Neural cell (in vitro differentiated cells): ENCODE results near the gene GNAI1. TPM values are rescaled to one million over a fixed set of nuclear protein-coding genes. Genes with fewer than 3 reads are reported as not detected.

Experiments
- H2AFZ ChIP-seq: fragments of 200-600, 300-800 bp; sonication (generic), shearing (Covaris generic); 2 replicates; pipeline ENCODE4 v1.6.0; 2014; ENCODE audit warnings: low read depth, mild to moderate bottlenecking, antibody characterized with exemption, low read length, moderate library complexity
- H3F3A ChIP-seq: fragments of 200-600 bp; shearing (Covaris generic); 2 replicates; pipeline ENCODE4 v1.6.1; 2016; ENCODE audit warnings: mild to moderate bottlenecking, moderate library complexity, mixed read lengths, antibody characterized with exemption, low read length; ENCODE audit not compliant: insufficient read depth, poor library complexity, severe bottlenecking
- H3K27ac ChIP-seq: fragments of 200-600, 300-800 bp; sonication (generic), shearing (Covaris generic); 2 replicates; pipeline ENCODE4 v1.5.1; 2014; ENCODE audit warnings: mild to moderate bottlenecking, low read length, moderate library complexity
- H3K27me3 ChIP-seq: fragments of 300-800, 200-600 bp; sonication (generic), shearing (Covaris generic); 2 replicates; pipeline ENCODE4 v1.6.0; 2014; ENCODE audit warnings: mild to moderate bottlenecking, low read depth, low read length, moderate library complexity; ENCODE audit not compliant: insufficient read depth
- H3K36me3 ChIP-seq: fragments of 300-800, 200-600 bp; sonication (generic), shearing (Covaris generic); 2 replicates; pipeline ENCODE4 v1.5.1; 2014; ENCODE audit warnings: mild to moderate bottlenecking, antibody characterized with exemption, low read length, moderate library complexity; ENCODE audit not compliant: insufficient read depth
- H3K4me2 ChIP-seq: fragments of 300-800, 200-600 bp; sonication (generic), shearing (Covaris generic); 2 replicates; pipeline ENCODE4 v1.6.0; 2014; ENCODE audit warnings: mild to moderate bottlenecking, low read length
- H3K4me3 ChIP-seq: fragments of 300-800, 200-600 bp; sonication (generic), shearing (Covaris generic); 2 replicates; pipeline ENCODE4 v1.5.1; 2014; ENCODE audit warnings: mild to moderate bottlenecking, low read length, moderate library complexity
- H3K79me2 ChIP-seq: fragments of 200-600 bp; shearing (Covaris generic); replicated peaks from 2 replicates; pipeline ENCODE4 v1.6.0; 2014; ENCODE audit warnings: mild to moderate bottlenecking, low read length, moderate library complexity; ENCODE audit not compliant: insufficient read depth
- H3K9ac ChIP-seq: fragments of 300-800, 200-600 bp; sonication (generic), shearing (Covaris generic); 2 replicates; pipeline ENCODE4 v1.6.1; 2016; ENCODE audit warnings: mild to moderate bottlenecking, low read length, mixed read lengths
- H3K9me2 ChIP-seq: fragments of 200-600 bp; shearing (Covaris generic); 2 replicates; pipeline ENCODE4 v1.6.1; 2016; ENCODE audit warnings: mild to moderate bottlenecking, low read length, mixed read lengths; ENCODE audit not compliant: insufficient read depth
- H3K9me3 ChIP-seq: fragments of 200-600, 300-800 bp; sonication (generic), shearing (Covaris generic); 2 replicates; pipeline ENCODE4 v1.6.1; 2016; ENCODE audit warnings: mild to moderate bottlenecking, mixed run types, low read length, moderate library complexity, mixed read lengths
- H4K20me1 ChIP-seq: fragments of 200-600 bp; shearing (Covaris generic); 2 replicates; pipeline ENCODE4 v1.6.1; 2016; ENCODE audit warnings: mild to moderate bottlenecking, mixed run types; ENCODE audit not compliant: insufficient read depth
- EP300 ChIP-seq: fragments of 450-650 bp; conservative IDR thresholded peaks from 2 replicates; pipeline ENCODE4 v1.6.1; 2014; ENCODE audit warnings: antibody characterized with exemption, mild to moderate bottlenecking, moderate library complexity; ENCODE audit not compliant: poor library complexity, severe bottlenecking
- EZH2 ChIP-seq: fragments of 200-600, 300-800 bp; shearing (Covaris generic), sonication (generic); IDR thresholded peaks from 2 replicates; pipeline ENCODE4 v1.6.1; 2014; ENCODE audit warnings: antibody characterized with exemption, low read length, borderline replicate concordance, mild to moderate bottlenecking; ENCODE audit not compliant: insufficient read depth, poor library complexity, severe bottlenecking
- MXI1 ChIP-seq: fragments of 450-650 bp; conservative IDR thresholded peaks from 2 replicates; pipeline ENCODE4 v1.6.1; 2014; ENCODE audit warnings: antibody characterized with exemption, mild to moderate bottlenecking; ENCODE audit not compliant: poor library complexity, severe bottlenecking
- POLR2AphosphoS5 ChIP-seq: IDR thresholded peaks from 2 replicates; pipeline ENCODE4 v1.6.1; 2012
- RAD21 ChIP-seq: fragments of 450-650 bp; conservative IDR thresholded peaks from 2 replicates; pipeline ENCODE4 v1.6.1; 2014; ENCODE audit warnings: antibody characterized with exemption, mild to moderate bottlenecking, moderate library complexity
- REST ChIP-seq: IDR thresholded peaks from 2 replicates; pipeline ENCODE4 v1.6.1; 2012; ENCODE audit warnings: borderline replicate concordance
- SMC3 ChIP-seq: fragments of 450-650 bp; conservative IDR thresholded peaks from 2 replicates; pipeline ENCODE4 v1.6.1; 2014; ENCODE audit warnings: antibody characterized with exemption, mild to moderate bottlenecking, moderate library complexity; ENCODE audit not compliant: poor library complexity
- TAF1 ChIP-seq: IDR thresholded peaks from 2 replicates; pipeline ENCODE4 v1.6.1; 2012; ENCODE audit warnings: low read depth
- polyA plus RNA-seq: library from polyadenylated mRNA; depleted of rRNA; stranded (reverse); fragments of >200 nt; gene quantifications from 2 replicates; pipeline ENCODE4 v1.2.3, GENCODE V29; 2014
- TF ChIP-seq, protein P1 (sequence below): fragments of 450-650 bp; IDR thresholded peaks from 2 replicates; pipeline ENCODE4 v1.5.1; 2014; ENCODE audit warnings: antibody characterized with exemption, mild to moderate bottlenecking, moderate library complexity; ENCODE audit not compliant: poor library complexity, severe bottlenecking

Gene GNAI1
- polyA plus RNA-seq, 1 donor from 2014 or later, result 69.3 TPM

- Histone ChIP-seq H3K4me2 (no peak overlapping the region), H3F3A (no peaks in the 10 kb centered on the region), H3K9ac (no peak overlapping the region), H3K27me3 (no peaks in the 10 kb centered on the region), H2AFZ (no peak overlapping the region), H3K9me2 (no peaks in the 10 kb centered on the region), H3K9me3 (no peaks in the 10 kb centered on the region), H4K20me1 (no peaks in the 10 kb centered on the region), H3K36me3 (no peaks in the 10 kb centered on the region), H3K4me3 (no peak overlapping the region), H3K79me2 (no peaks in the 10 kb centered on the region), H3K27ac (no peak overlapping the region)
- TF ChIP-seq, protein P1, sequence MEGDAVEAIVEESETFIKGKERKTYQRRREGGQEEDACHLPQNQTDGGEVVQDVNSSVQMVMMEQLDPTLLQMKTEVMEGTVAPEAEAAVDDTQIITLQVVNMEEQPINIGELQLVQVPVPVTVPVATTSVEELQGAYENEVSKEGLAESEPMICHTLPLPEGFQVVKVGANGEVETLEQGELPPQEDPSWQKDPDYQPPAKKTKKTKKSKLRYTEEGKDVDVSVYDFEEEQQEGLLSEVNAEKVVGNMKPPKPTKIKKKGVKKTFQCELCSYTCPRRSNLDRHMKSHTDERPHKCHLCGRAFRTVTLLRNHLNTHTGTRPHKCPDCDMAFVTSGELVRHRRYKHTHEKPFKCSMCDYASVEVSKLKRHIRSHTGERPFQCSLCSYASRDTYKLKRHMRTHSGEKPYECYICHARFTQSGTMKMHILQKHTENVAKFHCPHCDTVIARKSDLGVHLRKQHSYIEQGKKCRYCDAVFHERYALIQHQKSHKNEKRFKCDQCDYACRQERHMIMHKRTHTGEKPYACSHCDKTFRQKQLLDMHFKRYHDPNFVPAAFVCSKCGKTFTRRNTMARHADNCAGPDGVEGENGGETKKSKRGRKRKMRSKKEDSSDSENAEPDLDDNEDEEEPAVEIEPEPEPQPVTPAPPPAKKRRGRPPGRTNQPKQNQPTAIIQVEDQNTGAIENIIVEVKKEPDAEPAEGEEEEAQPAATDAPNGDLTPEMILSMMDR, result no peak
- no peak for TF ChIP-seq REST
- no peak for TF ChIP-seq EP300
- no peak for TF ChIP-seq TAF1
- no peak for TF ChIP-seq MXI1
- TF ChIP-seq RAD21, result no peak
- no peak for TF ChIP-seq SMC3
- no peak for TF ChIP-seq POLR2AphosphoS5
- TF ChIP-seq EZH2, result no peak
These were observed 70.3 kb downstream of the GNAI1 start for GRCh38 chr7:80204919-80205318.

- Histone ChIP-seq H3K27ac (no peak overlapping the region), H2AFZ (no peak overlapping the region), H3K36me3 (no peaks in the 10 kb centered on the region), H3K4me3 (no peak overlapping the region), H3K4me2 (no peak overlapping the region), H3K27me3 (no peaks in the 10 kb centered on the region), H3K9me3 (no peaks in the 10 kb centered on the region), H3F3A (no peaks in the 10 kb centered on the region), H3K9ac (no peak overlapping the region), H3K79me2 (no peaks in the 10 kb centered on the region), H4K20me1 (no peaks in the 10 kb centered on the region), H3K9me2 (no peaks in the 10 kb centered on the region)
- TF ChIP-seq EZH2 (no peak), POLR2AphosphoS5 (no peak), RAD21 (no peak), TAF1 (no peak), REST (no peak), EP300 (no peak), SMC3 (no peak), MXI1 (no peak)
- TF ChIP-seq, protein P1, result no peak
These were observed 72.1 kb downstream of the GNAI1 start for GRCh38 chr7:80206763-80207162.
